Fibroblast of peridontal ligament (primary cell): ENCODE data around the gene BTNL9.
"Not testable (repeated sequence)": the region's sequence is repeated elsewhere in the genome, so short reads cannot be mapped to it uniquely, and the experiment has no call there.

Source experiments
- DNase-seq: peaks from one replicate; pipeline ENCODE4 v3.0.0-alpha.2; 2010; ENCODE audit errors: extremely low read depth

Gene BTNL9

GRCh38 chr5:181042722-181043121, 2.7 kb downstream of the BTNL9 start:
- no peak for DNase-seq

GRCh38 chr5:181043285-181044092, 3.4 kb downstream of the BTNL9 start:
- DNase-seq = no peak

GRCh38 chr5:181044093-181044599, 4.1 kb downstream of the BTNL9 start:
- no peak for DNase-seq

GRCh38 chr5:181044662-181045305, 4.7 kb downstream of the BTNL9 start:
- DNase-seq = no peak

GRCh38 chr5:181045316-181045715, 5.2 kb downstream of the BTNL9 start:
- no peak for DNase-seq

GRCh38 chr5:181045857-181046256, 5.8 kb downstream of the BTNL9 start:
- DNase-seq = not testable (repeated sequence)

- no peak for DNase-seq
Observed at GRCh38 chr5:181047288-181047687, 7.2 kb downstream of the BTNL9 start.

- DNase-seq = no peak
Observed at GRCh38 chr5:181047921-181048320, 7.9 kb downstream of the BTNL9 start.

GRCh38 chr5:181050016-181050415, 9.9 kb downstream of the BTNL9 start:
- DNase-seq = no peak

- DNase-seq = no peak
Observed at GRCh38 chr5:181051841-181052671, 12.0 kb downstream of the BTNL9 start.

- no peak for DNase-seq
Observed at GRCh38 chr5:181052672-181053487, 12.8 kb downstream of the BTNL9 start.

- DNase-seq = no peak
Observed at GRCh38 chr5:181053488-181054121, 13.5 kb downstream of the BTNL9 start.

- DNase-seq = no peak
Observed at GRCh38 chr5:181054138-181054537, 14.1 kb downstream of the BTNL9 start.

GRCh38 chr5:181054871-181055459, 14.9 kb downstream of the BTNL9 start:
- DNase-seq = no peak

- no peak for DNase-seq
Observed at GRCh38 chr5:181056431-181056830, 16.4 kb downstream of the BTNL9 start.

GRCh38 chr5:181058321-181058720, 18.3 kb downstream of the BTNL9 start:
- DNase-seq = no peak

GRCh38 chr5:181058786-181059296, 18.8 kb downstream of the BTNL9 start:
- DNase-seq = no peak

GRCh38 chr5:181059297-181060230, 19.5 kb downstream of the BTNL9 start:
- DNase-seq = no peak

GRCh38 chr5:181060231-181060590, 20.1 kb downstream of the BTNL9 start:
- no peak for DNase-seq
